Activated CD4-positive, alpha-beta T cell treated with anti-CD3 and anti-CD28 coated beads for 24 hours (primary cell): ENCODE data around the gene TTBK2.

ENCODE experiments used
- DNase-seq, 2 donors: peaks; one replicate each; pipeline ENCODE4 v3.0.0-alpha.2; 2020; ENCODE audit warnings: low read depth in 2 of 2

TTBK2 gene

DNA sequence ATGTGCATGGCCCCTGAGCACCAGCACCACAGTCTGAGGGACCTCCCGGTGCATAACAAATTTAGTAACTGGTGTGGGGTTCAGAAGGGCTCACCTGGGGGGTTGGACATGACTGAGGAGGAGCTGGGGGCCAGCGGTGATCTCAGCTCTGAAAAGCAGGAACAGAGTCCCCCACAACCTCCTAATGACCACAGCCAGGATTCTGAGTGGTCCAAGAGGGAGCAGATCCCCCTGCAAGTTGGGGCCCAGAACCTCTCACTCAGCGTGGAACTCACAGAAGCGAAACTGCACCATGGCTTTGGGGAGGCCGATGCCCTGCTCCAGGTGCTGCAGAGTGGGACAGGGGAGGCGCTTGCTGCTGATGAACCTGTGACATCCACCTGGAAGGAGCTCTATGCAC is 226.6 kb downstream of the TTBK2 start:
- DNase-seq: no peak

GRCh38 chr15:42693496-42693895 is 227.1 kb downstream of the TTBK2 start:
- DNase-seq: no peak

- no peak for DNase-seq
Measured at GRCh38 chr15:42692997-42693396, 227.6 kb downstream of the TTBK2 start.

DNA sequence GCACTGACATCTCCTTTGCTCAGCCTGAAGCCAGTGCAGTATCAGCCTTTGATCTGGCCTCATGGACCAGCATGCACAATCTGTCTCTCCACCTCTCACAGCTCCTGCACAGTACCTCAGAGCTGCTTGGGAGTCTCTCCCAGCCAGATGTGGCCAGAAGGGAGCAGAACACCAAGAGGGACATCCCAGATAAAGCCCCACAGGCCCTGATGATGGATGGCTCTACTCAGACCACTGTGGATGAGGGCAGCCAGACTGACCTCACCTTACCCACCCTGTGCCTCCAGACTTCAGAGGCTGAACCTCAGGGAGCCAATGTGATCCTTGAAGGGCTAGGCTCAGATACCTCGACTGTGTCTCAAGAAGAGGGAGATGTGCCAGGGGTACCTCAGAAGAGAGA is 228.0 kb downstream of the TTBK2 start:
- no peak for DNase-seq

DNA sequence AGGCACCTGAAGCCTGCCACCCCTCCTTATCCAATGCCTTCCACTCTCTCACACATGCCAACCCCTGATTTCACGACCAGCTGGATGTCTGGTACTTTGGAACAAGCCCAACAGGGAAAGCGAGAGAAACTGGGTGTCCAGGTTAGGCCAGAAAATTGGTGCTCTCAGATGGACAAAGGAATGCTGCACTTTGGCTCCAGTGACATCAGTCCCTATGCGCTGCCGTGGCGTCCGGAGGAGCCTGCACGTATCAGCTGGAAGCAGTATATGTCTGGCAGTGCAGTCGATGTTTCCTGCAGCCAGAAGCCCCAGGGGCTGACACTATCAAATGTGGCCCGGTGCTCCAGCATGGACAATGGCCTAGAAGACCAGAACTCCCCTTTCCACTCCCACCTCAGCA is 228.8 kb downstream of the TTBK2 start:
- no peak for DNase-seq

GRCh38 chr15:42691308-42691707 is 229.3 kb downstream of the TTBK2 start:
- DNase-seq: no peak
